Spleen (tissue), 11 donors: Measurements from ENCODE around the gene AMY1C. TPM values are rescaled to one million over a fixed set of nuclear protein-coding genes. Genes with fewer than 3 reads are reported as not detected.

ENCODE experiments used
- DNase-seq: peaks from one replicate; pipeline ENCODE4 v3.0.0-alpha.2; 2020
- H3K27ac ChIP-seq, 8 donors: fragments of 200-600 bp; sonication (generic) in 7 of 8; 1 replicate in 4 of 8; 2 replicates in 4 of 8; pipeline versions ENCODE4 v1.5.0 to v1.8.0; 2016 to 2021; ENCODE audit warnings: inconsistent platforms in 4 of 8, mild to moderate bottlenecking in 4 of 8, moderate library complexity in 1 of 8
- H3K27me3 ChIP-seq, 7 donors: fragments of 200-600 bp; sonication (generic) in 6 of 7; replicated peaks in 1 of 7; 1 replicate in 4 of 7; 2 replicates in 3 of 7; pipeline versions ENCODE4 v1.5.0 to v1.8.0; 2016 to 2021; ENCODE audit warnings: inconsistent platforms in 3 of 7, mild to moderate bottlenecking in 1 of 7
- H3K36me3 ChIP-seq, 6 donors: fragments of 200-600 bp; sonication (generic) in 5 of 6; 1 replicate in 4 of 6; 2 replicates in 2 of 6; pipeline versions ENCODE4 v1.5.0 to v1.8.0; 2016 to 2021; ENCODE audit warnings: inconsistent platforms in 2 of 6
- H3K4me1 ChIP-seq, 6 donors: fragments of 200-600 bp; sonication (generic) in 5 of 6; 1 replicate in 3 of 6; 2 replicates in 3 of 6; pipeline versions ENCODE4 v1.5.0 to v1.8.0; 2016 to 2021; ENCODE audit warnings: inconsistent platforms in 3 of 6
- H3K4me3 ChIP-seq, 8 donors: fragments of 200-600 bp; sonication (generic) in 7 of 8; 1 replicate in 4 of 8; 2 replicates in 4 of 8; pipeline versions ENCODE4 v1.5.0 to v1.8.0; 2016 to 2021; ENCODE audit warnings: inconsistent platforms in 4 of 8, mild to moderate bottlenecking in 4 of 8, moderate library complexity in 2 of 8
- H3K9me3 ChIP-seq, 8 donors: fragments of 200-600 bp; sonication (generic) in 7 of 8; 1 replicate in 4 of 8; 2 replicates in 4 of 8; pipeline versions ENCODE4 v1.5.0 to v1.8.0; 2016 to 2021; ENCODE audit warnings: inconsistent platforms in 4 of 8
- CTCF ChIP-seq, 11 experiments: fragments of 200-600 bp in 7 of 11; fragments of 450-650 bp in 4 of 11; sonication (generic) in 4 of 11; IDR thresholded peaks in 8 of 11; conservative IDR thresholded peaks in 3 of 11; 1 replicate in 7 of 11; 2 replicates in 4 of 11; pipeline versions ENCODE4 v1.4.0 to v1.8.0; 2016 to 2021; ENCODE audit warnings: antibody characterized with exemption in 11 of 11, inconsistent platforms in 4 of 11, mild to moderate bottlenecking in 1 of 11
- POLR2A ChIP-seq, 3 donors: fragments of 450-650 bp; IDR thresholded peaks; one replicate each; pipeline ENCODE4 v1.5.1; 2017; ENCODE audit warnings: antibody characterized with exemption in 3 of 3, mild to moderate bottlenecking in 1 of 3
- POLR2AphosphoS5 ChIP-seq, 3 donors: sonication (generic); formaldehyde crosslinking; IDR thresholded peaks; one replicate each; pipeline ENCODE4 v1.5.1; 2017; ENCODE audit warnings: antibody characterized with exemption in 3 of 3
- WGBS, 5 donors: extraction: QIAGEN DNeasy Blood & Tissue Kit in 3 of 5; methylation state at CpG; one replicate each; pipeline versions ENCODE4 v1.1.5 to v1.1.7; 2013 to 2018; 5-methylcytosine and 5-hydroxymethylcytosine counted together
- intact Hi-C: fragments of 100-400 bp; cut with DNase I; formaldehyde crosslinking; loops from one replicate; pipeline ENCODE4 v1.15.0; 2023; ENCODE audit warnings: low total_unique reads
- polyA plus RNA-seq, 3 donors: library from polyadenylated mRNA; stranded (reverse); fragments of 200-250 nt; gene quantifications; one replicate each; pipeline ENCODE4 v1.2.1, GENCODE V29; 2013
- total RNA-seq, 7 donors: library from RNA; depleted of rRNA in 3 of 7; stranded (reverse); fragments of >200 nt in 3 of 7; fragmentation: NEBNext Ultra II Directional in 4 of 7; extraction: Animal tissue kit (Norgen Biotek cat#: 25700) in 4 of 7; gene quantifications; one replicate each; pipeline versions ENCODE4 v1.1.0 to v1.2.1, GENCODE V29; 2016 to 2021
- donor health status: healthy with polysubstance abuse.
- donor health status: DM: no; HTN: no; CAD: no; lungs with moderate emphysema.
- donor health status: DM: no; HTN: no; CAD: no.
- donor health status: Bipolar disorder and iron deficiency.
- donor health status: healthy.
- donor health status: DM: no; HTN: no; CAD: no.
- donor health status: DM: yes; HTN: yes; CAD: no.

AMY1C gene
- total and polyA plus RNA-seq, 10 donors = not detected

DNA sequence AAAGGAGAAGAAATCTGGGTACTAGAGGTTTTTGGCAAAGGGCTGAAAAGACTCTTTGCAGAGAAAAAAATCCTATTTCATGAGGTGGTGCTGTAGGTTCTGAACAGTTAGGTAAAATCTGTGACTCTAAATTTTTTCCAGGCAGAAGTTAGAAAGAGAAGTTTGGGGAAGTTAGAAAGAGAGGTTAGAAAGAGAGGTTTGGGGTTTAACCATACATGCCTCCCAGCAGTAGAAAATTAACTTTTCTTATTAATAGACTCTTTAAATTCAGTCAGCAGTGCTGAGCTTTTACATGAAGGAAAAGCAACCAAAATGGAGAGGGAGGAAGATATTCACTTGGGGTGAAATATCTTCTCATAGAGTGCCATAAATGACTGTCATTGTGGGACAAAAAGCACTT, 12.2 kb downstream of the AMY1C start:
- no peak for DNase-seq
- Histone ChIP-seq H3K4me3 (no peak overlapping the region), H3K36me3 (no peaks in the 10 kb centered on the region), H3K27me3 (no peaks in the 10 kb centered on the region), H3K9me3 (peaks cover 0 to 16% (median 11%) of the 10 kb centered on the region in 8 donors), H3K4me1 (no peaks in the 10 kb centered on the region), H3K27ac (no peak overlapping the region)
- no peak for TF ChIP-seq CTCF (IDR thresholded peaks at IDR 0.05 in 8 of 11, conservative IDR thresholded peaks at IDR 0.05 in 3 of 11)
- no peak for TF ChIP-seq POLR2AphosphoS5 (IDR thresholded peaks at IDR 0.05)
- TF ChIP-seq POLR2A (IDR thresholded peaks at IDR 0.05) = no peak
- intact Hi-C loops = no loop called here

- Histone ChIP-seq H3K4me1 (no peaks in the 10 kb centered on the region), H3K27ac (no peak overlapping the region), H3K27me3 (no peaks in the 10 kb centered on the region), H3K36me3 (no peaks in the 10 kb centered on the region), H3K9me3 (no peaks in the 10 kb centered on the region), H3K4me3 (no peak overlapping the region)
- DNase-seq = no peak
- intact Hi-C loops = no loop called here
- no peak for TF ChIP-seq CTCF (IDR thresholded peaks at IDR 0.05 in 8 of 11, conservative IDR thresholded peaks at IDR 0.05 in 3 of 11)
- no peak for TF ChIP-seq POLR2AphosphoS5 (IDR thresholded peaks at IDR 0.05)
- no peak for TF ChIP-seq POLR2A (IDR thresholded peaks at IDR 0.05)
Measured at GRCh38 chr1:103779932-103780331, 30.2 kb downstream of the AMY1C start.

DNA sequence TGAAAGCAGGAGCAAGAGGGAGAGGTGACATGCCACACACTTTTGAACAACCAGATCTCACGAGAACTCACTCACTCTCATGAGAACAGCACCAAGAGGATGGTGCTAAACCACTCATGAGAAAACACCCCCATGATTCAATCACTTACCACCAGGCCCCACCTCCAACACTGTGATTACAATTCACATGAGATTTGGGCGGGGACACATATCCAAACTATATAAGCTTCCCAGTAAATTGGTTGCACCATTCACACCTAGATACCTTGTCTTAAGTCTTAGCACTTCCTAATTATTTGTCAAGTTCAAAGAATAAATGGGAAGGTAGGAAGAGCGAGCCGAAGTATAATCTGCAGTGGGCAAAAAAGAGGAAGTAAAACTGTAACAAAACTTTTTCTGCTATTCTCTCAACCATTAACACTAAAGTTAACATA, 34.3 kb downstream of the AMY1C start:
- H3K4me3 ChIP-seq = no peak overlapping the region
- no peaks in the 10 kb centered on the region for H3K4me1 ChIP-seq
- H3K27me3 ChIP-seq = no peaks in the 10 kb centered on the region
- 36 to 59% (median 38%) methylated on average over 4 of the region's 4 CpGs for whole genome bisulfite sequencing, 5 donors
- TF ChIP-seq POLR2A (IDR thresholded peaks at IDR 0.05) (no peak), POLR2AphosphoS5 (IDR thresholded peaks at IDR 0.05) (no peak), CTCF (IDR thresholded peaks at IDR 0.05 in 8 of 11, conservative IDR thresholded peaks at IDR 0.05 in 3 of 11) (no peak)
- intact Hi-C loops = no loop called here
- DNase-seq = no peak
- H3K27ac ChIP-seq = no peak overlapping the region
- H3K9me3 ChIP-seq = no peaks in the 10 kb centered on the region
- H3K36me3 ChIP-seq = no peaks in the 10 kb centered on the region

- H3K9me3 ChIP-seq = no peaks in the 10 kb centered on the region
- no peak overlapping the region for H3K4me3 ChIP-seq
- H3K27me3 ChIP-seq = no peaks in the 10 kb centered on the region
- H3K27ac ChIP-seq = no peak overlapping the region
- 19 to 59% (median 22%) methylated on average over 1 of the region's 1 CpG for WGBS, 5 donors
- intact Hi-C loops = no loop called here
- TF ChIP-seq CTCF (IDR thresholded peaks at IDR 0.05 in 8 of 11, conservative IDR thresholded peaks at IDR 0.05 in 3 of 11) (no peak), POLR2AphosphoS5 (IDR thresholded peaks at IDR 0.05) (no peak), POLR2A (IDR thresholded peaks at IDR 0.05) (no peak)
- H3K36me3 ChIP-seq = no peaks in the 10 kb centered on the region
- H3K4me1 ChIP-seq = no peaks in the 10 kb centered on the region
- DNase-seq = no peak
Measured at GRCh38 chr1:103788377-103788776, 38.7 kb downstream of the AMY1C start.
